HG03066 (cell line): ENCODE results near the gene PPARGC1A.

ENCODE experiments used
- ATAC-seq: cut with Tn5 transposase; IDR thresholded peaks from one replicate; pipeline ENCODE4 v1.9.1; 2021; ENCODE audit warnings: low read depth; ENCODE audit not compliant: unreplicated experiment

Gene PPARGC1A, protein sequence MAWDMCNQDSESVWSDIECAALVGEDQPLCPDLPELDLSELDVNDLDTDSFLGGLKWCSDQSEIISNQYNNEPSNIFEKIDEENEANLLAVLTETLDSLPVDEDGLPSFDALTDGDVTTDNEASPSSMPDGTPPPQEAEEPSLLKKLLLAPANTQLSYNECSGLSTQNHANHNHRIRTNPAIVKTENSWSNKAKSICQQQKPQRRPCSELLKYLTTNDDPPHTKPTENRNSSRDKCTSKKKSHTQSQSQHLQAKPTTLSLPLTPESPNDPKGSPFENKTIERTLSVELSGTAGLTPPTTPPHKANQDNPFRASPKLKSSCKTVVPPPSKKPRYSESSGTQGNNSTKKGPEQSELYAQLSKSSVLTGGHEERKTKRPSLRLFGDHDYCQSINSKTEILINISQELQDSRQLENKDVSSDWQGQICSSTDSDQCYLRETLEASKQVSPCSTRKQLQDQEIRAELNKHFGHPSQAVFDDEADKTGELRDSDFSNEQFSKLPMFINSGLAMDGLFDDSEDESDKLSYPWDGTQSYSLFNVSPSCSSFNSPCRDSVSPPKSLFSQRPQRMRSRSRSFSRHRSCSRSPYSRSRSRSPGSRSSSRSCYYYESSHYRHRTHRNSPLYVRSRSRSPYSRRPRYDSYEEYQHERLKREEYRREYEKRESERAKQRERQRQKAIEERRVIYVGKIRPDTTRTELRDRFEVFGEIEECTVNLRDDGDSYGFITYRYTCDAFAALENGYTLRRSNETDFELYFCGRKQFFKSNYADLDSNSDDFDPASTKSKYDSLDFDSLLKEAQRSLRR

DNA sequence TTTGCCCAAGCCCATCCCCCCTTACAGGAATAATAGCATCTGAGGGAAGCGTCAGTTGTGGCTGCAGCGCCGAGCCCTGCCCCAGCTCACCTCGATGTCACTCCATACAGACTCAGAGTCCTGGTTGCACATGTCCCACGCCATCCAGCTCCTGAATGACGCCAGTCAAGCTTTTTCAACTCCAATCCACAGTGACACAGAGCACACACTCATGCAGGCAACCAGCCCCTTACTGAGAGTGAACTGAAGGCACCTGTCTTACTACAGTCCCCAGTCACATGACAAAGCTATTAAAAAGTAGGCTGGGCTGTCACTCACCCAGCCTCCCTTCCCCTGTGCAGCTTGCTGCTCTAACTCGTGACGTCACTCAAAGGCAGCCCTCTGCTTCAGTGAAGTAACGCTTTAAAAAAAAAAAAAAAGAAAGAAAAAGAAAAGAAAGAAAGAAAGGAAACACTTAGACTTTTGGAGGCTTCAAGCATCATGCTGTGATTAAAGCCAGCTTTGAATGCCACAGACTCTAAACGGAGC, at the start of gene PPARGC1A:
Gene PPARGC1A, minus strand, starts transcription at position 234 of the 528 bp plus-strand sequence. Its CDS starts 90 bp downstream, at position 144.
- ATAC-seq: peak; percentile 57

- no peak for ATAC-seq
Measured at GRCh38 chr4:23938796-23939195, 48.9 kb upstream of the PPARGC1A start.

DNA sequence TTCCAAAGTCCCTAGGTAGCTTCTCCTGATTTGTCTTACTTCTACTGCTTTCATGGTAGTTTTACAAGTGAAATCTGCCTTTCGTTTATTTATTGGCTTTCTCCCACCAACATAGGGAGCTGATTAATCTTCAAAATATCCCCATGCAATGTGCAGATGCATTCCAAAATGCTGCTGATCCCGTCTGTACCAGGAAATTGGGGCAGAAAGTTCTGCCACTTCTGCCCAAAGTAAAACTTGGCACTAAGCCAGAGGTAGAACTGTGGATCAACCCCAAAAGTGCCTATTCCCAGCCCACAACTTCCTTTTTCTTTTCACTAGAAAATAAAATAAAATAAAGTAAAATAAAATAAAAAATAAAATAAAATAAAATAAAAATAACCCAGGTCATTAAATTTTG, 47.3 kb upstream of the PPARGC1A start:
- ATAC-seq: no peak

- no peak for ATAC-seq
Measured at GRCh38 chr4:23934915-23935314, 45.1 kb upstream of the PPARGC1A start.

DNA sequence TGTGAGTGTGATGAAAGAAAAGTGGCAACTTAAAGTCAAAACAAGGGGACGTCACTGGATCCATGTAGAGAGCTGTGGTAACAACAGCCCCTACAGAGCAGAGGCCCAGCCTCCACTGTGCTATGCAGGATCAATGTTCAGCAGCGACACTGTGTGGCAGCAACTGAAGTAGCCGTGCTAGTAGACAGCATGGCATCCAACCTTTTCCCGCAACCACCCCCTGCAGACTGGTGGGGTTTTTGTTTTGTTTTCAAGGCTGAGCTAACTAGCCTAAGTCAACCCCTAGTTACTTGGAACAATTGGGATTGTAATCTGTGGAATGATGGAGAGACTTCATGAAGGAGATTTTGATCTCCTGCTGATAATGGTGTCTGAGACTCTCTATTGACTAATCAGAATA, 44.4 kb upstream of the PPARGC1A start:
- ATAC-seq: no peak

GRCh38 chr4:23932901-23933308, 43.1 kb upstream of the PPARGC1A start:
- ATAC-seq: no peak

DNA sequence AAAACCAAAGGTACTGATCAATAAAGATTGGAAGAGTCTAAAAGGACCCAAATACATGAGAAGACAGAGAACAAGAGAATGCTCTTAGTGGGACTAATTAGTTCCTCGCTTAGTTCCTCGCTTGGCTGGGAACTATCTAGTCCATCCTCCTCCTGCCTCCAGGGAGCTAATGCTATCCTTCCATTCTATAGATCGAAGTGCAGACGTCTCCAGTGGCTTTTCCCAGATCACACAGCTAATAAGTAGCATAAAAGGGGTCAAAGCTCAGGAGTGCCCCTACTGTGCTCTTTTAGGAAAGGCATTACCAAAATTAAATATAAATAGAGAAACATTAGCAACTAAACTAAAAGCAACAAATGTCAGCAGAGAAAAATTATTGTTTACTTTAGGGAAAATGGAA, 42.3 kb upstream of the PPARGC1A start:
- ATAC-seq: no peak

- ATAC-seq: no peak
Measured at GRCh38 chr4:23931489-23931830, 41.6 kb upstream of the PPARGC1A start.

DNA sequence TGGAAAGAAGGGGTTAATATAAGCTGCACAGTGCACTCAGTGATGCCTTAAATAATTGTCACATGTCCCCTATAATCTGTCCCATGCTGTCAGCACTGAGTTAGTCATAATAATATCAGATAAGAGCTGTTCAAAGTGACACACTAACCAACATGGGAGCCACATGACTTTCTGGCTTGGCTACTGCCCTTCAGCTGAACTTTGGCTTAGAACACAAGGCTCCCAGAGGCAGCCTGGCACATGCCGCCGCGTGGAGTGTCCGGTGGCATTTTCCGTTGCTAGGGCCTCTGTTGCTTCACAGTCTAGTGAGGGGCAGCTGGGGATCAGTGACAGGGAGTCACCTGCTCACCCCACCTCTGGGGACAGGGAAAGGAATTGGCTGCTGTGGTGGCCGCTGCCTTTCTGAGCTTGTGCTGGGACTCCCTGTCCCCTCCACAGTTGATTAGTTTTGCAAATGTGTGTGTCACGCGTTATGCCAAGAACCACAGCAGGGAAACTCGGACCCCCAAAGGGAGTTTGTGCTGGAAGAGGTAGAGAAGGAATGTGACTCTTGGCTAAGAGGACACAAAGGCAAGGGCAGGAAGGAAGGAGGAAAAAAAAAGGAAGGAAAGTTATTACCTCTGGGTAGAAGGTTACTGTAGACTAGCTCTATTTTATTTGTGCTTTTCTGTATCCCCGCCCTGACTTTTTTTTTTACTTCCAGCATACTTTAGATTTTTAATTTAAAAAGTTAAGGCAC, 41.1 kb upstream of the PPARGC1A start:
- no peak for ATAC-seq

DNA sequence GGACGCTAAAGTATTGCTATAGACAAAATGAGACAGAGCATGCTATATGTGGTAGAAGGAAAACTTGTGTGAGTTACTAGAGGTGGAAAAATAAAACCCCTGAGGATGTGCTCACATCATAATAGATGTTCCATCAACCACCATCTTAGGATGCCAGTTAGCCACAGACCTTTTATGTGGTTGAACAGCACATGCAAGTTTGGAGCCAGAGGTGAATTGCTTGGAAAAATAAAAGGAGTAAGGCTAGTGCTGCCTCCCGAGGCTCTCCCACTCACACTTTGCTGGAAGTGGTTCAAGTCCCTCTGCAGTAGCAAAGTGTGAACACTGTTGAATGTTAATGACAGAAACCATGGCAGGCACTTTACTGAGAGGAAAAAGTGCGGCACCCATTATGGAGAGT, 39.4 kb upstream of the PPARGC1A start:
- no peak for ATAC-seq

DNA sequence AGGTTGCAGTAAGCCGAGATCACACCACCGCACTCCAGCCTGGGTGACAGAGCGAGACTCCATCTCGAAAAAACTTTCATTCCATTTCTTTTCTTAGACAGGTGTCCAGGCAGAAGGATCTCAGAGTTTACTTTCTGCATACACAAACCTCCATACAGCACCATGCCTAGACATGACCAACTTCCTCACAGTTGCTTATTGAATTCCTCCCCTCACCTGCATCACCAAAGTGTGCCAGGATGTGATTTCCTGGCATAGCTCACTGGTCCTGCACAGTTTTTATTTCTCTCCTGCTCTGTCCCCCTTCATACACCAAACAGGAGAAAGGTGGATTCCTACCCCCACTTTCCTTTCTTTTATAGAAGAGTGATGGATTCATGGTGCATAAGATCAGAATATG, 34.7 kb upstream of the PPARGC1A start:
- no peak for ATAC-seq

GRCh38 chr4:23923840-23924239, 34.0 kb upstream of the PPARGC1A start:
- no peak for ATAC-seq

GRCh38 chr4:23923141-23923540, 33.3 kb upstream of the PPARGC1A start:
- ATAC-seq: no peak

DNA sequence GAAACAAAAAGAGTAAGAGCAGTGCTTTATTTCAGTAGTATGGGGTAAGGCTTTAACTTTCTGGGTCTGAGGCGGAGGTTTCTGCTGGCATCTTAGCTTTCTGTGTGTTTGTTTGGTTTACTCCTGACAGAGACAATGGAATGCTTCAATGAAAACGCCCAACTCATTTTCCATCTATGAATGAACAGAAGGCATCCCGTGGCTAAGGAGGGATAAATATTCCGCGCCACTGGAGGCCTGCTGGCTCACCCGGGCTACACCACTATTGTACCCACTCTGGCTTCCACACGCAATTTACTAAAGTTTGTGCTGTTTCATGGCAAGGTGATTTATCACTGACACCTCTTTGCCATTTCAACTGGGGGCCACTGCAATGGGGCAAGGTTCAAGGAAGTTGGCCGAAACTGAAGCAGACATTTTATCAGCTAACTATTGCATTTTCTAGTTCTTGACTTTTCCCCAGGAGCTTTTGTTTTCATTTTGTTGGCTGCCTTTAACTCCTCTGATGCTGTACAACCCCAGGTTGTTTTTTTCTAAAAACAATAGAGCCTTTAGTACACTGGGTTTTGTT, 32.8 kb upstream of the PPARGC1A start:
- no peak for ATAC-seq

- no peak for ATAC-seq
Measured at GRCh38 chr4:23922013-23922412, 32.2 kb upstream of the PPARGC1A start.

- ATAC-seq: no peak
Measured at GRCh38 chr4:23921447-23921845, 31.6 kb upstream of the PPARGC1A start.

- ATAC-seq: no peak
Measured at GRCh38 chr4:23920716-23921446, 31.0 kb upstream of the PPARGC1A start.

DNA sequence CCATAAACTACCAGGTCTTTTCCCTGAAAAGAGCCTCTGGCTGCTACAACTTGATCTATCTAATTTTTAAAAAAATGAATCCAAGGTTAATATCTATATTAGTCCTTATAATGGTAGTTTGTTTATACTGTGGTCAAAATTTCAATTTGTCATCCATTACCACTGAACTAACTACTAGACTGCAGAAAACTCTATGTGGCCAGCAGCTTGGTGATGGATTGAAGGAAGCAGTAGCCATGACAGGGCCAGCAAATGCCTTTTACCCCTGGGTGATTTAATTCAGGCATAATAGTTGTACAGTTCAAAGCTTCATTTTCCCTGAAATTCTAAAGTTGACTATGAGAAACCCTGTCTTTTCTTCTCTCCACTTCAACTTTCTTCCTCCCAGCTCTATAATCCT, 30.4 kb upstream of the PPARGC1A start:
- no peak for ATAC-seq

DNA sequence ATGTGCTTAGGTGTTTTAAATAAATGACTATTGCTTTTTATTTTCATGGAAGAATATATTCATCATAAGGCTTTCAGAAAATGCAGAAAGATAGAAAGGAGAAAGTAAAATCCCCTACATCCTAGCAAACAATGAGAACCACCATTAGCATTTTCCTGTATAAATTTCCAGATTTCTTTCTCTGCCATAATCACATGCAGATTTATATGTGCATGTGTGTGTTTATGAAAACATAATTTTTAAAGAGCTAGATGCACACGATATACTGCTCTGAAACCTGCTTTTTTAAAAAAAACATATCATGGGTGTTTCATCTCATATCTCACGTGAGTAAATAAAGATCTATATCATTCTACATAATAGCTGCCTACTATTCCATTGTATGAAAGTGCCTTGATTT, 26.4 kb upstream of the PPARGC1A start:
- ATAC-seq: no peak
